NCI-H2227 (cell line): Measurements from ENCODE around the gene MCAT.
"Not testable (repeated sequence)": the region's sequence is repeated elsewhere in the genome, so short reads cannot be mapped to it uniquely, and the experiment has no call there.

Source experiments
- DNase-seq: peaks from one replicate; lab custom pipeline; 2025; ENCODE audit not compliant: unreplicated experiment; lab: John Stamatoyannopoulos, UW

Gene MCAT

DNA sequence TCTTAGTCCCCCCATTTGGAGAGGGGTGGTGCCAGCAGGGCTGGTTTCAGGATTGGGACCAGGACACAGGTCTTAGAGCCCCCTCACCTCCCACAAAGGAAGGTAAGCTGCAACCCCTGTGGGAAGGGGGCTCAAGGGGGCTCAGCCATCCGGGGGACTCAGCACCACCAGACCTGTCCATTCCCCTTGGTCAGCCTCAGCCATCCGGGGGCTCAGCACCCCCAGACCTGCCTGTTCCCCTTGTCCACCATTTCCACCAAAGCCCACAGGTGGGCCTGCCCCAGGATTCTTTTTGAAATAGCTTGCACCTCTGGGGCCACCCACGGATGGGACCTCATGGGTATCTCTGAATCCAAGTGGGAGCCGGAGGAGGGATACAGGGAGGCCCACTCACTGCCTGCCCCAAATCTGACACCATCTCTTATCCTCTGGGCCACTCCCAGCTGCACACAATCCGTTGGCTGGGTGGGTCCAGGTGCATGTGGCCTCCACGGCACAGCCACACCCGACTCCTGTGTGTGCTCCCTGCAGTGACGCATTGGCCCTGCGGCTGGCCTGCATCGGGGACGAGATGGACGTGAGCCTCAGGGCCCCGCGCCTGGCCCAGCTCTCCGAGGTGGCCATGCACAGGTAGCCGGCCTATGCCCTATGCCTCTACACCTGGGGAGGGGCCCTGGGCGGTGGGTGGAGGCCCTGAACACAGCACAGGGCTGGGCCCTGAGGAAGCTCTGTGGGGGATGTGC is 15.9 kb downstream of the MCAT start:
- no peak for DNase-seq

GRCh38 chr22:43126501-43127165 is 16.6 kb downstream of the MCAT start:
- DNase-seq, result no peak

- DNase-seq, result no peak
These were observed 24.2 kb downstream of the MCAT start for GRCh38 chr22:43118953-43119458.

GRCh38 chr22:43118024-43118849 is 25.0 kb downstream of the MCAT start:
- no peak for DNase-seq

- no peak for DNase-seq
These were observed 26.3 kb downstream of the MCAT start for GRCh38 chr22:43116932-43117331.

DNA sequence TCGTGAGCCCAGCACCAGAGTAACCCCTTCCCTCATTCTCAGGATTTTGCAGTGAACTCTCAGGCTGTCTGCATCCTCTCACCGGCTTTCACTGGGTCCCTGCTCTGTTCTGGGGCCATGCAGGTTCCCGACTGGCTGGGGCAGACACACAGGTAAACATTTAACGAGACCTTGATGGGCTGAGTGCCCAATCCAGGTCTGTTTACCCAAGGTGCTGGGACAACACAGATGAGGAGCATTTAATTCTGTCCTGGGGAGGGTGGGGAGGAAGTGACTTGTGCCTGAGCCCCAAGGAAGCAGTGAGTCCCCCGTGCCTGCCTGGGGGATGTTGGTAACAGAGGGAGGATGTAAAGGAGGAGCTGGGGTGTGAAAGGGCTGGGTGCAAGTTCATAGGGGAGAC is 28.2 kb downstream of the MCAT start:
- DNase-seq, result no peak

GRCh38 chr22:43113526-43114251 is 29.5 kb downstream of the MCAT start:
- DNase-seq, result no peak

GRCh38 chr22:43110927-43111623 is 32.1 kb downstream of the MCAT start:
- DNase-seq, result peak; percentile 22

GRCh38 chr22:43110444-43110926 is 32.7 kb downstream of the MCAT start, which contains the start of gene BIK:
BIK (plus strand) TSS chr22:43110750; CDS start chr22:43124023, 13,273 bp downstream.
- peak; percentile 27 for DNase-seq

DNA sequence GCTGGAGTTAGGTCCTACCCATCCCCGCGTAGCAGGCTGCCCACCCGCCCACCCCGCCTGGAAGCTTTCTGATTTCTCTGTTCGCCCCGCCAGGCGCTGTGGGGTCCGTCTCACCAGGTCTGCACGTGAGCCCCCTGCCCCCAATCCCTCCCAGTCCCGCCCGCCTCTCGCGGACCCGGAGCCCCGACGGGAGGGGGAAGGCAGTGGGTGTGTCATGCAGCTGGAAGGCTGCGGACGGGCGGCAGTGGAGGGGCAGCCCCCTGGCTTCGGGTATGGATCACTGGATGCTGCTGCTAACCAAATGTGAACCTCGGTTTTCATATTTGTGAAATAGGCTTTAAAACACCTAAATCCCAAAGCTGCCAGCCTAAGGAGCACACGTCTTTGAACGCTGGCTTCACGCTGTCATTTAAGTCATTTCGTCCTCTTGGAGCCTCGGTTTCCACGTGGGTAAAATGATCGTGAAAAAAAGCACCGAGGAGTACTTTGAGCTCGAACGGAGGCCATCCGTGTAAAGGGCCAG is 33.2 kb downstream of the MCAT start:
- peak; percentile 19 for DNase-seq

GRCh38 chr22:43109511-43109910 is 33.7 kb downstream of the MCAT start:
- no peak for DNase-seq

DNA sequence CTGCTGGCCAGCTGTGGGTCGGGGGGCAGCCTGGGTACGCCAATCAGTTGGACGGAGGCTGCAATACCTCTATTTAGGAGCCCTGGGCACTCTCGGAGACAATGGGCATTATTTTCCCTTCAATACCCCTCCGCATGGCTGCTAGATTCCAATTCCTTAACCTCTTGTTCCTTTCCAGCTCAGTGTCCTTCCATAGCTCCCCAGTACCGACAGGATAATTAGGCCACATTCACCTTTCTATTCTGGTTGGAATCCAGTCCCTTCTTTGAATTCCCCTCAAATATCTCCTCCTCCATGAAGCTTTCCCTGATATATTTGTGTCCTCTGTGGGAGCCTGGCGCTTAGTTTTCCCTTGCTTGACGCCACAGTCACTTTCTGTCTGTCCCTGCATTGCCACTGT is 36.9 kb downstream of the MCAT start:
- DNase-seq, result no peak

- DNase-seq, result not testable (repeated sequence)
These were observed 38.2 kb downstream of the MCAT start for GRCh38 chr22:43104950-43105349.

- DNase-seq, result peak; percentile 25
These were observed 39.1 kb downstream of the MCAT start for GRCh38 chr22:43104056-43104625.

DNA sequence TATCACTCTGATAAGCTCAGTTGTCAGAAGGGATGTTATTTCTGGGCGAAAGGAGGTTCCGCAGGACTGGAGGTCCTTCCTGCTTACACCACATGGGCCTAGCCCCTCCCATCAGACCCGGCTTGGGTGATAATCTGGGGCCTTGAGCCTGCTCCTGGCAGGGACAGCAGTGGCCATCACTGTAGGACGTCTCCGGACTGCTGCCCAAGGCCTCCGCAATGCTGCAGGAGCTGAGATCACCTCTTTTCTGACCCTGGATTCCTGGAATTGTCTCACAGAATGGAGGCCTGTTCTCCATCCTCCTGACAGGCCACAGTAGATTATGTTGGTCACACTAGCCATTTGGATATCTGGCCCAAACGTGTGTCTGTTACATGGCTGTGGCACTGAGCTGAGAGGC is 41.9 kb downstream of the MCAT start:
- no peak for DNase-seq

- no peak for DNase-seq
These were observed 43.0 kb downstream of the MCAT start for GRCh38 chr22:43100225-43100624.

DNA sequence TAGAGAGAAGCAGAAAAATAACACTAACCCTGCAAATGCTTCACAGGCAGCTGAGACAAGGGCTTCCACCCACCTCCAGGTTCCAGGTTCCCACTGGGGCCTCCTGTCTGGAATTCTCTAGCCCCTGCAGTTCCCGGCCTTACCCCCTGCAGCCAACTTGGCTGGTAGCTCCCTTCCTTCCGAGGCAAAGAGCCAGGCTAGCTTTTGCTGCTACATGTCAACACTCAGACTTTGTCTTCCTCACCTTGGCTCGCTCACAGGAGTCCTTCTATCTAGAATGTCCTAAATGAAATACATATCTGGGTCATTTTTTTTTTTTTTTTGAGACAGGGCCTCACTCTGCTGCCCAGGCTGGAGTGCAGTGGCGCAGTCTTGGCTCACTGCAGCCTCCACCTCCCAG is 44.1 kb downstream of the MCAT start:
- DNase-seq, result no peak

DNA sequence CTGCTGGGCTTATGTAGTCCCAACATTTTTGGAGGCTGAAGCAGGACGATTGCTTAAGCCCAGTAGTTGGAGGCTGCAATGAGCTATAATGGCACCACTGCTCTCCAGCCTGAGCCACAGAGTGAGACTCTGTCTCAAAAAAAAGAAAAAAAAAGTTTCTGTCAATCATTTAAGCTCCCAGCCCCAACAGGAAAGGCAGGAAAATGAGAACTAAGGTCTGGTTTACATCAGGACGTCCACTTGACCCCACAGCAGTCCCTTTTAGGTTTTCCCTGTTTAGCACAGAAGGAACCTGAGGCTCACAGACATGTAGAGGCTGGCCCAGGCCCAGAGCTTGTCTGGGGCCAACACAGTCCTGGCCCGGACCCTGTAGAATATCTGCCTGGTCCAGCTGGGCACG is 44.8 kb downstream of the MCAT start:
- DNase-seq, result no peak

DNA sequence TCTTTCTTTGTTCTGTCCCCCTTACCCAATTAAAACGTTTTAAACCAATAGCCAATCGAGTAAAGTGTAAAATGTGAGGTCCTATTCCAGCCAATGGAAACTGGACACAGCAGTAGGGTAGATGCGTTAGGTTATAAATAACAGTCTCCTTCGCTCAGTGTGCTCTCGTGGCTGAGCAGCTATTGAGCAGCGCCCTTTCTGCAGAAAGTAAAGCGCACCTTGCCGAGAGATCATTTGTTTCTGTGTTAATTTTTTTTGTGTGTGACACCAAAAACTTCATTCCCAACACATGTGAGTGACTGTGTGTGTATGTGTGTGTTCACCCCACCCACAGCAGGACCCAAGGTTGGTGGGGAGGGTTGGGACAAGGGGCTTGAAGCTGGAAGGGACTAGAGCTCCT is 46.8 kb downstream of the MCAT start:
- DNase-seq, result no peak

DNA sequence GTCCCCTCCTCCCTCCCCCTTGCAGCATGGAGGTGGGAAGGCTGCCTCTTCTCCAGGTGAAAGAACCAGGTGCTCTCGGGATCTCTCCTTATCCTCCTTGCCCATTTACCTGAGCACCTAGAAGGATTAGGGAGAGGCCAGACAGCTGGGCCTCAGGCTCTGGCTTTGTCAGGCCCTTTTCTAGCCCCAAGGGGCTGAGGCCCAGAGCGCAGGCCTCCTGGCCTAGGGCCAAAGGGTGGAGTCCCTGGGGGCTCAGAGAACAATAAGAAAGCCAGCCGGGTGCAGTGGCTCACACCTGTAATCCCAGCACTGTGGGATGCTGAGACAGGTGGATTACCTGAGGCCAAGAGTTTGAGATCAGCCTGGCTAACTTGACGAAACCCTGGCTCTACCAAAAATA is 48.6 kb downstream of the MCAT start:
- DNase-seq, result no peak
